ENCODE results near the gene PGGT1B. TPM values are rescaled to one million over a fixed set of nuclear protein-coding genes. Genes with fewer than 3 reads are reported as not detected.

Gene PGGT1B
- total RNA-seq, 2 donors from 2014 or later, result 69.7 to 89.4 TPM

- ATAC-seq (peak; percentile 18), DNase-seq (no peak)
- intact Hi-C loops (cut with DNase I, micrococcal nuclease), result no loop called here
Measured at GRCh38 chr5:115191474-115192031, 71.1 kb downstream of the PGGT1B start.

GRCh38 chr5:115190388-115190787 lies 72.3 kb downstream of the PGGT1B start:
- DNase-seq (peak in 1 of 2 donors; percentile 67), ATAC-seq (peak; percentile 57)
- intact Hi-C loops (cut with DNase I, micrococcal nuclease), result no loop called here

GRCh38 chr5:115189866-115190265 lies 72.8 kb downstream of the PGGT1B start:
- intact Hi-C loops (cut with DNase I, micrococcal nuclease), result no loop called here
- DNase-seq (no peak), ATAC-seq (no peak)

- intact Hi-C loops (cut with DNase I, micrococcal nuclease), result no loop called here
- no peak for ATAC-seq
- DNase-seq, result no peak
Measured at GRCh38 chr5:115186794-115187193, 75.9 kb downstream of the PGGT1B start.

GRCh38 chr5:115184770-115185169 lies 77.9 kb downstream of the PGGT1B start:
- ATAC-seq (no peak), DNase-seq (no peak)
- intact Hi-C loops (cut with DNase I, micrococcal nuclease), result no loop called here

GRCh38 chr5:115181757-115182156 lies 80.9 kb downstream of the PGGT1B start:
- intact Hi-C loops (cut with DNase I, micrococcal nuclease), result no loop called here
- no peak for ATAC-seq

GRCh38 chr5:115180165-115180709 lies 82.4 kb downstream of the PGGT1B start:
- peak; percentile 69 for ATAC-seq
- intact Hi-C loops (cut with DNase I, micrococcal nuclease), result no loop called here
- DNase-seq, result peak in 1 of 2 donors; percentile 63

More at GRCh38 chr5:115181757-115182156, 80.9 kb downstream of the PGGT1B start:
- DNase-seq, result no peak

- peak in 1 of 2 donors; percentile 37 for DNase-seq
- intact Hi-C loops (cut with DNase I, micrococcal nuclease), result no loop called here
Measured at GRCh38 chr5:115179394-115180164, 83.1 kb downstream of the PGGT1B start.

GRCh38 chr5:115179030-115179393 lies 83.7 kb downstream of the PGGT1B start:
- ATAC-seq (peak; percentile 84), DNase-seq (peak in 1 of 2 donors; percentile 61)
- intact Hi-C loops (cut with DNase I, micrococcal nuclease), result no loop called here

More at GRCh38 chr5:115179394-115180164, 83.1 kb downstream of the PGGT1B start:
- peak; percentile 67 for ATAC-seq

- intact Hi-C loops (cut with DNase I, micrococcal nuclease), result no loop called here
- no peak for ATAC-seq
- DNase-seq, result peak in 1 of 2 donors; percentile 31
Measured at GRCh38 chr5:115170929-115171510, 91.7 kb downstream of the PGGT1B start.

- intact Hi-C loops (cut with DNase I, micrococcal nuclease), result no loop called here
- DNase-seq (no peak), ATAC-seq (peak; percentile 52)
Measured at GRCh38 chr5:115170134-115170928, 92.3 kb downstream of the PGGT1B start.

- intact Hi-C loops (cut with DNase I, micrococcal nuclease), result no loop called here
- peak; percentile 96 to 97 for DNase-seq
- peak; percentile 90 for ATAC-seq
Measured at GRCh38 chr5:115169487-115170133, 93.1 kb downstream of the PGGT1B start, which contains the start of gene TRIM36. Gene TRIM36 (minus strand): TSS chr5:115169908. CDS start chr5:115169634, 274 bp downstream.

- peak in 1 of 2 donors; percentile 62 for DNase-seq
- peak; percentile 39 for ATAC-seq
- intact Hi-C loops (cut with DNase I, micrococcal nuclease), result no loop called here
Measured at GRCh38 chr5:115168829-115169486, 93.7 kb downstream of the PGGT1B start.

- DNase-seq (no peak), ATAC-seq (no peak)
- intact Hi-C loops (cut with DNase I, micrococcal nuclease), result no loop called here
Measured at GRCh38 chr5:115166744-115167393, 95.8 kb downstream of the PGGT1B start.

- DNase-seq, result no peak
- intact Hi-C loops (cut with DNase I, micrococcal nuclease), result no loop called here
- ATAC-seq, result no peak
Measured at GRCh38 chr5:115165790-115166189, 96.9 kb downstream of the PGGT1B start.

GRCh38 chr5:115160975-115161475 lies 101.7 kb downstream of the PGGT1B start:
- intact Hi-C loops (cut with DNase I, micrococcal nuclease), result no loop called here
- no peak for DNase-seq
- no peak for ATAC-seq

All from left colon (tissue), 2 donors.